ENCODE data around the gene CPEB3.

Gene CPEB3

DNA sequence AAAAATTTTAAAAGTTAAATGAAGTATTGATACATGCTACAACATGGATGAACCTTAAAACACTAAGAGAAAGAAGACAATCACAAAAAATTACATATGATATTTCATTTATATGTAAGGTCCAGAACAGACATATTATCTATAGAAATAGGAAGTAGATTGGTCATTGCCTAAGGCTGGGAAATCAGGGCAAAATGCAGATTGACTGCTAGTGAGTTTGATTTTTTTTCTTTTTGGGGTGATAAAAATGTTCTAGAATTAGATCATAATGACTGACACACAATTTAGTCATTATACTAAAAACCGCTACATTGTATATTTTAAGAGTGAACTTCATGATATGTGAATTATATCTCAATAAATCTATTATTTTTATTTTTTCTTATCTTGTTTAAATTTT, 88.3 kb downstream of the CPEB3 start:
- Histone ChIP-seq H3K9me3 (ENCODE audit: control insufficient read depth, insufficient read depth, low read length) (no peaks in the 10 kb centered on the region), H3K27me3 (ENCODE audit: control insufficient read depth, insufficient read depth, low read length) (no peaks in the 10 kb centered on the region), H3K36me3 (ENCODE audit: control insufficient read depth, insufficient read depth, low read length) (no peaks in the 10 kb centered on the region), H3K9ac (ENCODE audit: low read depth, low read length) (no peak overlapping the region), H3K4me3 (ENCODE audit: low read depth, low read length) (no peak overlapping the region), H3K4me1 (ENCODE audit: control insufficient read depth, insufficient read depth, low read length) (no peaks in the 10 kb centered on the region)

DNA sequence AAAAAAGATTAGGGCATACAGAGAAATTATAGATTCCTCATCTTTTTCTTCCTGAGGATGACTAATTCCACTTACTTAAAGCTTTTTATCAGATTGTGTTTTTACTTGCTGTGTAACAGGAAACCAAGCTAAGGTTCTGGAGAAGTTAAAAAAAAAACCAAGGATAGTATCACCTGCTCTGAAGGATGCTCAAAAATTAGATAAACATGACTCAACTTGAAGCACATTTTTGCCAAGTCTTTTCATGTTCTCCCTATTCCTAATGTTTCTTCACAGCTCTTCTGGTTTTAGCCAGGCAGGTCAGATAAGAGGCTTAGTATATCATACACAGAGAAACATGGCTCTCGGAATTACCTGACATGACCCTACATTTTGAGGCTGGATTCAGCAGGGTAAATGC, 90.3 kb downstream of the CPEB3 start:
- Histone ChIP-seq H3K36me3 (ENCODE audit: control insufficient read depth, insufficient read depth, low read length) (no peaks in the 10 kb centered on the region), H3K4me1 (ENCODE audit: control insufficient read depth, insufficient read depth, low read length) (no peaks in the 10 kb centered on the region), H3K27me3 (ENCODE audit: control insufficient read depth, insufficient read depth, low read length) (no peaks in the 10 kb centered on the region), H3K4me3 (ENCODE audit: low read depth, low read length) (no peak overlapping the region), H3K9me3 (ENCODE audit: control insufficient read depth, insufficient read depth, low read length) (no peaks in the 10 kb centered on the region), H3K9ac (ENCODE audit: low read depth, low read length) (no peak overlapping the region)

DNA sequence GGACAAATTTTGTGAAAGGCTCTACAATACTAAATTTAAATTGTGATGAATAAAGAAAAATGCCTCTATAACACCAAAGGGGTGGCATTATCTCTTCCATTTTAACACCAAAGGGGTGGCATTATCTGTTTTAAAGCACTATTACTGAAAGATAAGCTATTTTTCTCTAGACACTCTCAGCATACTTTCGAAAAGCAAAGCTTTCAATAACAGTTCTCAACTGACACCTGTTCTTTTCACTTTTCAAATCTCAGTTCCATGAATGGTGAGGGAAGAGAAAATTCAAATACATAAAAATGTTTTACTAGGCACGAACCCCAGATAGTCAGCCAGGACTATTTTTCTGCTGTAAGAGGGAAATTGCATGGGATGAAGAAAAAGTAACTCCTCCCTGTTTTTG, 103.8 kb downstream of the CPEB3 start:
- no peaks in the 10 kb centered on the region for H3K9me3 ChIP-seq (ENCODE audit: control insufficient read depth, insufficient read depth, low read length)
- no peaks in the 10 kb centered on the region for H3K4me1 ChIP-seq (ENCODE audit: control insufficient read depth, insufficient read depth, low read length)
- H3K36me3 ChIP-seq (ENCODE audit: control insufficient read depth, insufficient read depth, low read length): no peaks in the 10 kb centered on the region
- H3K9ac ChIP-seq (ENCODE audit: low read depth, low read length): no peak overlapping the region
- H3K27me3 ChIP-seq (ENCODE audit: control insufficient read depth, insufficient read depth, low read length): no peaks in the 10 kb centered on the region
- no peak overlapping the region for H3K4me3 ChIP-seq (ENCODE audit: low read depth, low read length)

DNA sequence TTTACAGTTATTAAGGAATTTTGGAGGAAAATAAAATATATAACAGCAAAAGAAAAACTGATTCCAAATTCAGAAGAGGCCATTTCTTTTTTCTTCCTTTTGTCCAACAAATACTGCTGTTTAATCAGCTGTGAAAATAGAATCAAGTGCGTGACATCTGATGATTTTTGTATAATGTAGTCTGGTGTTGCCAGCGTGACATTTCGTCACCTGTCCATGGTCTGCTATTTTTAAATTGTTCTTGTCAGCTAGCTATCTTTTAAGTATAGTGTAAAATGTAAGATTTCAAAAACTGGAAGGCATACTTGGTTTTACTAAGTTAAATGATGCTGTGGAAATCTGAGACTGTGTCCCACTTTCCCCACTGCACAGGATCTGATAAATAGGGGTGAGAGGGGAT, 105.9 kb downstream of the CPEB3 start:
- Histone ChIP-seq H3K4me3 (ENCODE audit: low read depth, low read length) (no peak overlapping the region), H3K36me3 (ENCODE audit: control insufficient read depth, insufficient read depth, low read length) (no peaks in the 10 kb centered on the region), H3K9me3 (ENCODE audit: control insufficient read depth, insufficient read depth, low read length) (no peaks in the 10 kb centered on the region), H3K9ac (ENCODE audit: low read depth, low read length) (no peak overlapping the region), H3K27me3 (ENCODE audit: control insufficient read depth, insufficient read depth, low read length) (no peaks in the 10 kb centered on the region), H3K4me1 (ENCODE audit: control insufficient read depth, insufficient read depth, low read length) (no peaks in the 10 kb centered on the region)

DNA sequence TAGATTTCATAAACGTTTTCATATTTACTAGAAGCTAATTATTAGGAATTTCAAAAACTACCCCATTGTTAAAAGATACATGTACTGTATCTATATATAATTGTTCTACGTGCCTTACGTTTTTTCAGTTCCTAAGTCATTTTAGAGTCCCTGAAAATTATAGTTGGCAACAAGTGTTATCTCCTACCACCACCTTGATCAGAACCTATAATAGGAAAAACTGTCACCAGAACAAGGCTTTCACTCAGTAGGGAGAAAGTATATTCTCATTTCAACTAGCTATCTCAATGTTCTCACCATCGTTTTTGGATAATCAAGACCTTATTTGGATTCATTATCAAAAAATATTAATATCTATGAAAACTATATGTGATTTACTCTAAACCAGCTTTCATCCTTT, 107.7 kb downstream of the CPEB3 start:
- Histone ChIP-seq H3K4me3 (ENCODE audit: low read depth, low read length) (no peak overlapping the region), H3K36me3 (ENCODE audit: control insufficient read depth, insufficient read depth, low read length) (no peaks in the 10 kb centered on the region), H3K9me3 (ENCODE audit: control insufficient read depth, insufficient read depth, low read length) (no peaks in the 10 kb centered on the region), H3K4me1 (ENCODE audit: control insufficient read depth, insufficient read depth, low read length) (no peaks in the 10 kb centered on the region), H3K9ac (ENCODE audit: low read depth, low read length) (no peak overlapping the region), H3K27me3 (ENCODE audit: control insufficient read depth, insufficient read depth, low read length) (no peaks in the 10 kb centered on the region)

DNA sequence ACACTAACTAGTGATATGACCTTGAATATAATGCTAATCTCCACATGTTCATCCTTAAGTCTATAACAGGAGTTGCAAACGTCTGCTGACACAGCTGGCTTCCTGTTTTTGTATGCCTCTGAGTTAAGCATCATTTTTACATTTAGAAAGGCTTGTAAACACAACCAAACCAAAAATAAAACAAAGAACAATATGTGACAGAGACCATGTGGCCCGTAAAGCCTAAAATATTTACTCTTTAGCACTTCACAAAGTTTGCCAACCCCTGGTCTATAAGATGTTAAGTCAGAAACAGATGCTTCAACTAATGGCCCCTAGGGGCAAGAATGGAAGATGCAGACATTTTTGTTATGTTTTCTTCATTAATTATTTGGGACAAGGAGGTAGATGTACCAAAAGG, 109.3 kb downstream of the CPEB3 start:
- Histone ChIP-seq H3K9ac (ENCODE audit: low read depth, low read length) (no peak overlapping the region), H3K4me1 (ENCODE audit: control insufficient read depth, insufficient read depth, low read length) (no peaks in the 10 kb centered on the region), H3K27me3 (ENCODE audit: control insufficient read depth, insufficient read depth, low read length) (no peaks in the 10 kb centered on the region), H3K9me3 (ENCODE audit: control insufficient read depth, insufficient read depth, low read length) (no peaks in the 10 kb centered on the region), H3K36me3 (ENCODE audit: control insufficient read depth, insufficient read depth, low read length) (no peaks in the 10 kb centered on the region), H3K4me3 (ENCODE audit: low read depth, low read length) (no peak overlapping the region)

DNA sequence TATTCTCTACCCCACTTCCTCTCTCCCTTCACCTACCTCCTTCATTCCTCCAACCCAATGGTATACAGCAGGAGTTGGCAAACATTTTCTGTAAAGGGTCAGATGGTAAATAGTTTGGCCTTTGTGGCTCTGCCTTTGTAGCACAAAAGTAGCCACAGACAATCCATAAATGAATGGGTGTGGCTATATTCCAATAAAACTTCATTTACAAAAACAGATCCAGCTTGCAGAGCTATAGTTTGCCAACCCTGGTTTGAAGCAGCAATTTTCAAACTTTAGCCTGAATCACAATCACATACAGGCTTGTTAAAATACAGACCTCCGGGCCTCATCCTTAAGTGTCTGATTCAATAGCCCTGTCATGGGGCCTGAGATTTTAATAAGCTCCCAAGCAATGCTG, 110.5 kb downstream of the CPEB3 start:
- H3K36me3 ChIP-seq (ENCODE audit: control insufficient read depth, insufficient read depth, low read length): no peaks in the 10 kb centered on the region
- no peak overlapping the region for H3K9ac ChIP-seq (ENCODE audit: low read depth, low read length)
- H3K9me3 ChIP-seq (ENCODE audit: control insufficient read depth, insufficient read depth, low read length): no peaks in the 10 kb centered on the region
- no peaks in the 10 kb centered on the region for H3K27me3 ChIP-seq (ENCODE audit: control insufficient read depth, insufficient read depth, low read length)
- H3K4me3 ChIP-seq (ENCODE audit: low read depth, low read length): no peak overlapping the region
- no peaks in the 10 kb centered on the region for H3K4me1 ChIP-seq (ENCODE audit: control insufficient read depth, insufficient read depth, low read length)

DNA sequence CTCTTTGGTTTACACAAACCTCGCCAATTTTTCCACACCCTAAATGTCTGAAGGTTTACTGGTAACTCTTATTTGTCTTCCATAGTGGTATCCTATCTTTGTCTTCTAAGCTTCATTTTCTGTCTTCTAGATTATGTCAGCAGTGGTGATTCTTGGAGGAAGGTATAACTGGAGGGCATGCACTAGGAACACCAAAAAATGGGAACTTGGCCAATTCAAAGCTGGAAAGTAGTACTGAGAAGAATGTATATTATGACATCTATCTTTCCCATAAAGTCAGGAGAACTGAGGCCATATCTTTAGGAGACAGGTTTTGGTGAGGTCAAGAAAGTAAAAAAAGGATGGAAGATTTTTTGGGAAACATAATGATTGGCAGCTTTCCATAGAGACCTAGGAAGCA, 113.3 kb downstream of the CPEB3 start:
- no peaks in the 10 kb centered on the region for H3K9me3 ChIP-seq (ENCODE audit: control insufficient read depth, insufficient read depth, low read length)
- H3K36me3 ChIP-seq (ENCODE audit: control insufficient read depth, insufficient read depth, low read length): no peaks in the 10 kb centered on the region
- H3K27me3 ChIP-seq (ENCODE audit: control insufficient read depth, insufficient read depth, low read length): no peaks in the 10 kb centered on the region
- H3K4me1 ChIP-seq (ENCODE audit: control insufficient read depth, insufficient read depth, low read length): no peaks in the 10 kb centered on the region
- no peak overlapping the region for H3K4me3 ChIP-seq (ENCODE audit: low read depth, low read length)
- H3K9ac ChIP-seq (ENCODE audit: low read depth, low read length): no peak overlapping the region

DNA sequence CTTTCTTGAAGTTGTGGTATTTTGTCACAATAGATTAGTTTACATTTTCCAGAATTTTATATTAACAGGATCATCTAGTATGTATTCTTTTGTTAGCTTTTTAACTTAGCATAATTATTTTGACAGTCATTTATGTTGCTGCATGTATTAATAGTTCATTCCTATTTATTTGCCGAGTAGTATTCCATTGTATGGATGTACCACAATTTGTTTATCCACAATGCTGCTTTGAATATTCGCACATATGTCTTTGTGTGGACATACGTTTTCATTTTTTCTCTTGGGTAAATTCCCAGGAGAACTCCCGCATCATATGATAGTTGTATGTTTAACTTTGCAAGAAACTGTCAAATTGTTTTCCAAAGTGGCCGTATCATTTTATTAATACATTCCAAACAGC, 115.7 kb downstream of the CPEB3 start:
- Histone ChIP-seq H3K27me3 (ENCODE audit: control insufficient read depth, insufficient read depth, low read length) (no peaks in the 10 kb centered on the region), H3K36me3 (ENCODE audit: control insufficient read depth, insufficient read depth, low read length) (no peaks in the 10 kb centered on the region), H3K9ac (ENCODE audit: low read depth, low read length) (no peak overlapping the region), H3K9me3 (ENCODE audit: control insufficient read depth, insufficient read depth, low read length) (no peaks in the 10 kb centered on the region), H3K4me3 (ENCODE audit: low read depth, low read length) (no peak overlapping the region), H3K4me1 (ENCODE audit: control insufficient read depth, insufficient read depth, low read length) (no peaks in the 10 kb centered on the region)

DNA sequence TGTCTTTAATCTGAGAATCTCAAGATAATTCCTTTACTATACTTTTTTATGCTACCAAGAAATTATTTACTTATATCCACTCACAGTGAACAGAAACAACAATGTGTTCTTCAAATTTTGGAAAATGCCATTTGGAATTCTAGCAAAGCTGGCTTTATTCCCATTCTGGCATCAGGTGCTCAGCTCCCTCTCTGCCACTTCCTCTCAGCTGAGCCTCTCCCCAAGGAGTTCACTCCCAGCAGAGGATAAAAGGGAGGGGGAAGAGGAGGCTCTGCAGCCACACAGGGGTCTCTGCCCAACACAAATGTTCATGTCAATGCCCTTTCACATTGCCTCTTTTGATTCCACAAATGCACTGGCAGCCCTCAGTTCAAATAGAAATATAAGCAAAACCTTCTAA, 116.9 kb downstream of the CPEB3 start:
- H3K27me3 ChIP-seq (ENCODE audit: control insufficient read depth, insufficient read depth, low read length): no peaks in the 10 kb centered on the region
- H3K36me3 ChIP-seq (ENCODE audit: control insufficient read depth, insufficient read depth, low read length): no peaks in the 10 kb centered on the region
- no peaks in the 10 kb centered on the region for H3K9me3 ChIP-seq (ENCODE audit: control insufficient read depth, insufficient read depth, low read length)
- H3K9ac ChIP-seq (ENCODE audit: low read depth, low read length): no peak overlapping the region
- no peaks in the 10 kb centered on the region for H3K4me1 ChIP-seq (ENCODE audit: control insufficient read depth, insufficient read depth, low read length)
- H3K4me3 ChIP-seq (ENCODE audit: low read depth, low read length): no peak overlapping the region

DNA sequence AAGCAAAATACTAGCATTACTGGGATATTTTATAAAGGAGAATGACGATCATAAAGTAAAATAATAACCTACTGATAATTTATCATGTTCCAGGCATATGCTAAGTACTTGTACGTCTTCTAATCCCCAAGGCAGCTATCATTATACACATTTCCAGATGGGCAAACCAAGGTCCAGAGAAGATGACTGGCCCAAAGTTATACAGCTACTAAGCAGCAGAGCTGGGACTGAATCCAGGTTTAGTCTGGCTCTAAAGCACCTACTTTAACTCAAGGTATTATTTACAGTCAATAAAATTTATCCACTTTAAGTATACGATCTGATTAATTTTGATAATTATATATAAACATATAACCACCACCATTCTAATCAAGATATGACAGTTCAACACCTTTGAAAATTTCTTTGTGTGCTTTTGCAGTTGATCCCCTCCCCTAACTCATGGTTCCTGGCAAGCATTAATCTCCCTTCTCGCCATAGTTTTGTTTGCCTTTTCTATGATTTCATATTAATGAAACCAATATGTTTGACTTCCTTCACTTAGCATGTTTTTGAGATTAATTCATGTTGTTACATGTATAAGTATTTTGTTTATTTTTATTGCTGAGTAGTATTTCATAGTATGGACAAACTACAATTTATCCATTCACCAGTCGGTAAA, 126.7 kb downstream of the CPEB3 start:
- H3K27me3 ChIP-seq (ENCODE audit: control insufficient read depth, insufficient read depth, low read length): no peaks in the 10 kb centered on the region
- H3K9ac ChIP-seq (ENCODE audit: low read depth, low read length): no peak overlapping the region
- H3K9me3 ChIP-seq (ENCODE audit: control insufficient read depth, insufficient read depth, low read length): no peaks in the 10 kb centered on the region
- H3K4me1 ChIP-seq (ENCODE audit: control insufficient read depth, insufficient read depth, low read length): no peaks in the 10 kb centered on the region
- no peak overlapping the region for H3K4me3 ChIP-seq (ENCODE audit: low read depth, low read length)
- H3K36me3 ChIP-seq (ENCODE audit: control insufficient read depth, insufficient read depth, low read length): no peaks in the 10 kb centered on the region

DNA sequence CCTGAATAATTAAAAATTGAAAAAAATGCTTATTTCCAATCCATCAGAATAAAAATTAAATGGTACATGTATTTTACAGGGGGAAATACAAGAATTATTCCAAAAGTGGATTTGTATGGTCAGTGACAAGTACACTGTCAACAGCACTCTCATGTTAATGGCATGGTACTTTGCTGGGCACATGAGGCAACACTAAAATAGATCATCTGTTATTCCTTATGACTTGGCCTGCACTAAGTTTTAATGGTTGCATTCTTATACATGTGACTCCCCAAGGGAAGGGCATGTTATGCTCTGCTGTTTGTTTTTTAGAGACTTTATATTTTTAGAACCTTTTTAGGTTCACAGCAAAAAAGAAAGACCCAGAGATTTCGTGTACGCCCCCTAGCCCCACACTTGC, 128.3 kb downstream of the CPEB3 start:
- H3K36me3 ChIP-seq (ENCODE audit: control insufficient read depth, insufficient read depth, low read length): no peaks in the 10 kb centered on the region
- H3K4me3 ChIP-seq (ENCODE audit: low read depth, low read length): no peak overlapping the region
- H3K27me3 ChIP-seq (ENCODE audit: control insufficient read depth, insufficient read depth, low read length): no peaks in the 10 kb centered on the region
- no peak overlapping the region for H3K9ac ChIP-seq (ENCODE audit: low read depth, low read length)
- H3K4me1 ChIP-seq (ENCODE audit: control insufficient read depth, insufficient read depth, low read length): no peaks in the 10 kb centered on the region
- no peaks in the 10 kb centered on the region for H3K9me3 ChIP-seq (ENCODE audit: control insufficient read depth, insufficient read depth, low read length)

Measured in iPS-15b (cell line).